H1 (cell line): ENCODE data around the gene TRAF4. TPM values are rescaled to one million over a fixed set of nuclear protein-coding genes. Genes with fewer than 3 reads are reported as not detected.

Experiments
- CTCF ChIA-PET: fragments of 300-600 bp; sonication (Branson Sonifier 250); formaldehyde crosslinking; loops from one replicate; lab custom pipeline; 2021; ENCODE audit not compliant: partially characterized antibody; lab: Charles Lee
- POLR2A ChIA-PET: fragments of 300-600 bp; sonication (Branson Sonifier 250); formaldehyde crosslinking; loops from one replicate; lab custom pipeline; 2021; ENCODE audit warnings: inconsistent platforms; ENCODE audit not compliant: partially characterized antibody; lab: Charles Lee
- DNase-seq, 2 experiments: peaks; one replicate each; pipeline versions ENCODE4 v3.0.0 to v3.0.0-alpha.2; 2010 to 2022; ENCODE audit warnings: low spot score in 2 of 2, low read depth in 1 of 2, mixed read lengths in 1 of 2
- FAIRE-seq: peaks from 2 replicates; lab custom pipeline; 2011; peaks lifted over from hg19 to GRCh38; lab: Jason Lieb, UNC
- H2AFZ ChIP-seq: 2 replicates; pipeline ENCODE4 v1.8.1; 2012; ENCODE audit warnings: low read length, inconsistent platforms
- H2AK5ac ChIP-seq: 2 replicates; pipeline ENCODE4 v1.6.1; 2013; ENCODE audit warnings: low read depth, low read length
- H2BK120ac ChIP-seq: replicated peaks from 2 replicates; pipeline ENCODE3; 2013; ENCODE audit warnings: low read depth, low read length, inconsistent platforms
- H2BK12ac ChIP-seq: 2 replicates; pipeline ENCODE4 v1.6.1; 2013; ENCODE audit warnings: low read depth, low read length
- H2BK15ac ChIP-seq: 2 replicates; pipeline ENCODE4 v1.6.1; 2013; ENCODE audit warnings: low read length
- H2BK20ac ChIP-seq: 2 replicates; pipeline ENCODE4 v1.6.1; 2013; ENCODE audit warnings: low read length
- H2BK5ac ChIP-seq: 2 replicates; pipeline ENCODE4 v1.6.1; 2013; ENCODE audit warnings: low read depth, low read length
- H3K14ac ChIP-seq: 2 replicates; pipeline ENCODE4 v1.6.1; 2013; ENCODE audit warnings: inconsistent platforms; ENCODE audit not compliant: insufficient read length
- H3K18ac ChIP-seq: 2 replicates; pipeline ENCODE4 v1.6.1; 2013; ENCODE audit warnings: low read length; ENCODE audit errors: extremely low read depth
- H3K23ac ChIP-seq: 2 replicates; pipeline ENCODE4 v1.6.1; 2013; ENCODE audit warnings: inconsistent platforms; ENCODE audit not compliant: insufficient read length
- H3K23me2 ChIP-seq: 2 replicates; pipeline ENCODE4 v1.6.1; 2013; ENCODE audit warnings: low read depth, low read length
- H3K27ac ChIP-seq: 2 replicates; pipeline ENCODE4 v1.6.1; 2011; ENCODE audit warnings: low read depth, low read length, inconsistent platforms
- H3K27me3 ChIP-seq, 4 experiments: replicated peaks in 1 of 4; 1 replicate in 1 of 4; 2 replicates in 3 of 4; pipeline versions ENCODE4 v1.6.1 to v1.8.1; 2011 to 2013; ENCODE audit warnings: low read length in 3 of 4, mild to moderate bottlenecking in 3 of 4, inconsistent platforms in 2 of 4, mixed read lengths in 2 of 4, moderate library complexity in 1 of 4; ENCODE audit not compliant: control insufficient read depth in 3 of 4, insufficient read depth in 3 of 4; ENCODE audit errors: extremely low read depth in 1 of 4
- H3K36me3 ChIP-seq, 4 experiments: 2 replicates each; pipeline versions ENCODE4 v1.6.1 to v1.8.1; 2011 to 2013; ENCODE audit warnings: mild to moderate bottlenecking in 4 of 4, low read length in 3 of 4, moderate library complexity in 2 of 4, control low read depth in 1 of 4, inconsistent platforms in 1 of 4; ENCODE audit not compliant: insufficient read depth in 4 of 4, control insufficient read depth in 2 of 4
- H3K4ac ChIP-seq: replicated peaks from 2 replicates; pipeline ENCODE3; 2013; ENCODE audit warnings: low read length, low read depth, mixed read lengths, inconsistent platforms; ENCODE audit not compliant: insufficient read length
- H3K4me1 ChIP-seq, 4 experiments: replicated peaks in 1 of 4; 1 replicate in 1 of 4; 2 replicates in 3 of 4; pipeline versions ENCODE4 v1.6.1 to v1.8.1; 2011 to 2013; ENCODE audit warnings: low read length in 3 of 4, inconsistent platforms in 2 of 4, mixed read lengths in 1 of 4; ENCODE audit not compliant: insufficient read depth in 4 of 4, control insufficient read depth in 3 of 4
- H3K4me2 ChIP-seq, 2 experiments: 2 replicates each; pipeline versions ENCODE4 v1.6.1 to v1.8.1; 2011 to 2013; ENCODE audit warnings: low read depth in 2 of 2, low read length in 2 of 2, control low read depth in 1 of 2, inconsistent platforms in 1 of 2, mild to moderate bottlenecking in 1 of 2; ENCODE audit not compliant: insufficient read depth in 1 of 2
- H3K4me3 ChIP-seq, 4 experiments: fragments of 200-600, 300-600 bp in 1 of 4; sonication (generic), shearing (Covaris generic), sonication (Bioruptor Twin) in 1 of 4; 2 replicates each; pipeline versions ENCODE4 v1.5.1 to v1.8.1; 2011 to 2016; ENCODE audit warnings: low read length in 4 of 4, low read depth in 3 of 4, control low read depth in 2 of 4, inconsistent platforms in 2 of 4, mild to moderate bottlenecking in 2 of 4, mixed read lengths in 1 of 4, moderate library complexity in 1 of 4; ENCODE audit not compliant: insufficient read depth in 2 of 4; ENCODE audit errors: extremely low read depth in 1 of 4
- H3K56ac ChIP-seq: replicated peaks from 2 replicates; pipeline ENCODE3; 2013; ENCODE audit warnings: low read depth, mild to moderate bottlenecking, mixed read lengths, low read length, inconsistent platforms; ENCODE audit not compliant: insufficient read length
- H3K79me1 ChIP-seq: 2 replicates; pipeline ENCODE4 v1.6.1; 2013; ENCODE audit warnings: low read depth, low read length, control low read depth
- H3K79me2 ChIP-seq, 2 experiments: 2 replicates each; pipeline versions ENCODE4 v1.6.1 to v1.8.1; 2012 to 2013; ENCODE audit warnings: low read length in 2 of 2, mild to moderate bottlenecking in 2 of 2, inconsistent platforms in 1 of 2; ENCODE audit not compliant: insufficient read depth in 2 of 2, control insufficient read depth in 1 of 2
- H3K9ac ChIP-seq, 4 experiments: replicated peaks in 1 of 4; 1 replicate in 1 of 4; 2 replicates in 3 of 4; pipeline versions ENCODE4 v1.6.1 to v1.8.1; 2011 to 2013; ENCODE audit warnings: low read depth in 3 of 4, low read length in 3 of 4, control low read depth in 2 of 4, mild to moderate bottlenecking in 2 of 4, moderate library complexity in 2 of 4, inconsistent platforms in 1 of 4; ENCODE audit errors: extremely low read depth in 1 of 4
- H3K9me3 ChIP-seq, 2 experiments: 2 replicates each; pipeline versions ENCODE4 v1.6.1 to v1.8.1; 2012 to 2013; ENCODE audit warnings: mild to moderate bottlenecking in 2 of 2, moderate library complexity in 2 of 2, control low read depth in 1 of 2, inconsistent platforms in 1 of 2, low read depth in 1 of 2, low read length in 1 of 2, mixed read lengths in 1 of 2; ENCODE audit not compliant: insufficient read depth in 2 of 2
- H4K20me1 ChIP-seq, 2 experiments: replicated peaks in 1 of 2; 2 replicates each; pipeline versions ENCODE3 to v1.8.1; 2011 to 2013; ENCODE audit warnings: inconsistent platforms in 2 of 2, low read length in 2 of 2, mild to moderate bottlenecking in 1 of 2; ENCODE audit not compliant: insufficient read depth in 2 of 2, control insufficient read depth in 1 of 2
- H4K5ac ChIP-seq: 2 replicates; pipeline ENCODE4 v1.6.1; 2013; ENCODE audit warnings: low read length, low read depth, mixed read lengths, inconsistent platforms; ENCODE audit not compliant: insufficient read length
- H4K8ac ChIP-seq: 2 replicates; pipeline ENCODE4 v1.8.0; 2013; ENCODE audit warnings: mild to moderate bottlenecking, moderate library complexity, low read length, inconsistent platforms; ENCODE audit not compliant: insufficient read depth; ENCODE audit errors: extremely low read depth
- H4K91ac ChIP-seq: replicated peaks from 2 replicates; pipeline ENCODE3; 2013; ENCODE audit warnings: low read length, mixed read lengths, inconsistent platforms; ENCODE audit not compliant: insufficient read length
- CHD2 ChIP-seq: IDR thresholded peaks from 2 replicates; pipeline ENCODE4 v1.6.1; 2012; ENCODE audit warnings: low read length, improper control_type of control experiment
- KDM1A ChIP-seq: fragments of 200-600, 300-600 bp; sonication (generic); IDR thresholded peaks from 2 replicates; pipeline ENCODE4 v1.7.1; 2016; ENCODE audit warnings: mild to moderate bottlenecking, low read length, borderline replicate concordance
- YY1 ChIP-seq: IDR thresholded peaks from 2 replicates; pipeline ENCODE4 v1.6.1; 2011; ENCODE audit warnings: low read depth, mild to moderate bottlenecking, low read length
- ZNF274 ChIP-seq: IDR thresholded peaks from 2 replicates; pipeline ENCODE4 v1.7.0; 2012; ENCODE audit warnings: low read length, borderline replicate concordance; ENCODE audit errors: extremely low read depth
- WGBS, 2 experiments: shearing (Covaris generic) in 1 of 2; methylation state at CpG; one replicate each; pipeline versions ENCODE4 v1.1.6 to v1.1.7; 2013 to 2015; ENCODE audit warnings: low lambda C conversion rate in 2 of 2, mixed read lengths in 2 of 2, inconsistent platforms in 1 of 2, low coverage in 1 of 2, missing lambda C conversion rate in 1 of 2; ENCODE audit not compliant: insufficient replicate concordance in 2 of 2, insufficient coverage in 1 of 2, insufficient read length in 1 of 2; ENCODE audit errors: extremely low coverage in 1 of 2, missing lambda C conversion rate in 1 of 2; 5-methylcytosine and 5-hydroxymethylcytosine counted together
- polyA plus RNA-seq, 7 experiments: library from polyadenylated mRNA; depleted of rRNA in 3 of 7; stranded (reverse) in 5 of 7; unstranded in 2 of 7; fragments of >200 nt in 5 of 7; fragments of 200-250 nt in 2 of 7; gene quantifications; 1 replicate in 5 of 7; 2 replicates in 1 of 7; 4 replicates in 1 of 7; pipeline versions ENCODE4 v1.2.1 to v1.2.3, GENCODE V29; 2011 to 2013; ENCODE audit warnings: missing spikeins in 2 of 7, mixed read lengths in 2 of 7
- total RNA-seq: library from RNA; stranded (reverse); fragmentation: NEBNext Ultra II Directional; extraction: Animal tissue kit (Norgen Biotek cat#: 25700); gene quantifications from 2 replicates; pipeline ENCODE4 v1.2.1, GENCODE V29; 2021
- TF ChIP-seq, protein P1 (sequence below): IDR thresholded peaks from 2 replicates; pipeline ENCODE4 v1.6.1; 2011; ENCODE audit warnings: low read depth, mild to moderate bottlenecking, low read length; ENCODE audit not compliant: insufficient read depth
- TF ChIP-seq, protein P2 (sequence below): IDR thresholded peaks from 2 replicates; pipeline ENCODE4 v1.6.1; 2012; ENCODE audit warnings: inconsistent platforms
- TF ChIP-seq, protein P3 (sequence below): IDR thresholded peaks from 2 replicates; pipeline ENCODE4 v1.6.1; 2012; ENCODE audit warnings: low read length, inconsistent platforms

The TRAF4 gene
- total and polyA plus RNA-seq, 2 of the 8 experiments (the other 6 are each of a cell fraction or from before 2014, with no cell fraction given), result 167 to 170 TPM

- POLR2A ChIA-PET, result interaction anchor here (0.7 to 15.3 kb wide), 6 partner anchors 14 to 196 kb away, joined by 3 to 813 read pairs (median 3); partner anchors contain the start of genes FLOT2, NEK8, RPL23A and TLCD1
- TF ChIP-seq, protein P1, sequence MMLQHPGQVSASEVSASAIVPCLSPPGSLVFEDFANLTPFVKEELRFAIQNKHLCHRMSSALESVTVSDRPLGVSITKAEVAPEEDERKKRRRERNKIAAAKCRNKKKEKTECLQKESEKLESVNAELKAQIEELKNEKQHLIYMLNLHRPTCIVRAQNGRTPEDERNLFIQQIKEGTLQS, result no peak
- TF ChIP-seq ZNF274, result no peak
- TF ChIP-seq CHD2, result no peak
- TF ChIP-seq KDM1A, result no peak
- TF ChIP-seq YY1, result no peak
- TF ChIP-seq, protein P2, sequence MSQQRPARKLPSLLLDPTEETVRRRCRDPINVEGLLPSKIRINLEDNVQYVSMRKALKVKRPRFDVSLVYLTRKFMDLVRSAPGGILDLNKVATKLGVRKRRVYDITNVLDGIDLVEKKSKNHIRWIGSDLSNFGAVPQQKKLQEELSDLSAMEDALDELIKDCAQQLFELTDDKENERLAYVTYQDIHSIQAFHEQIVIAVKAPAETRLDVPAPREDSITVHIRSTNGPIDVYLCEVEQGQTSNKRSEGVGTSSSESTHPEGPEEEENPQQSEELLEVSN, result no peak
- TF ChIP-seq, protein P3, sequence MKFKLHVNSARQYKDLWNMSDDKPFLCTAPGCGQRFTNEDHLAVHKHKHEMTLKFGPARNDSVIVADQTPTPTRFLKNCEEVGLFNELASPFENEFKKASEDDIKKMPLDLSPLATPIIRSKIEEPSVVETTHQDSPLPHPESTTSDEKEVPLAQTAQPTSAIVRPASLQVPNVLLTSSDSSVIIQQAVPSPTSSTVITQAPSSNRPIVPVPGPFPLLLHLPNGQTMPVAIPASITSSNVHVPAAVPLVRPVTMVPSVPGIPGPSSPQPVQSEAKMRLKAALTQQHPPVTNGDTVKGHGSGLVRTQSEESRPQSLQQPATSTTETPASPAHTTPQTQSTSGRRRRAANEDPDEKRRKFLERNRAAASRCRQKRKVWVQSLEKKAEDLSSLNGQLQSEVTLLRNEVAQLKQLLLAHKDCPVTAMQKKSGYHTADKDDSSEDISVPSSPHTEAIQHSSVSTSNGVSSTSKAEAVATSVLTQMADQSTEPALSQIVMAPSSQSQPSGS, result no peak
Measured at GRCh38 chr17:28740406-28741357, 3.1 kb upstream of the TRAF4 start.

More at GRCh38 chr17:28740406-28741357, 3.1 kb upstream of the TRAF4 start:
- Histone ChIP-seq H2BK120ac (no peak overlapping the region), H2BK20ac (no peak overlapping the region), H3K56ac (no peak overlapping the region), H3K79me2 (peaks cover 10 to 14% of the 10 kb centered on the region in 2 experiments), H3K14ac (no peak overlapping the region), H3K23me2 (peaks cover 15% of the 10 kb centered on the region; the same call in 1 of the 2 replicates), H3K18ac (no peak overlapping the region), H3K36me3 (peaks cover 6 to 12% (median 7%) of the 10 kb centered on the region in 4 experiments; a peak in 5 of 8 replicates), H3K4me2 (no peak overlapping the region), H2AFZ (no peak overlapping the region), H2BK15ac (peak overlapping the region; percentile 88; the same call in 1 of the 2 replicates), H4K20me1 (peaks cover 0 to 4% of the 10 kb centered on the region in 2 experiments), H2AK5ac (no peak overlapping the region), H4K8ac (peak overlapping the region; percentile 53; the same call in 1 of the 2 replicates), H3K79me1 (0 out of 2 replicates have a peak, but pooled peaks cover 2% of the 10 kb centered on the region), H3K9me3 (no peaks in the 10 kb centered on the region), H2BK12ac (peak overlapping the region; percentile 75; the same call in 1 of the 2 replicates), H3K27ac (no peak overlapping the region), H4K91ac (no peak overlapping the region), H3K4me3 (no peak overlapping the region), H3K4me1 (peaks cover 0 to 5% (median 3%) of the 10 kb centered on the region in 4 experiments; a peak in 5 of 7 replicates), H4K5ac (no peak overlapping the region), H3K4ac (no peak overlapping the region), H3K23ac (no peak overlapping the region), H2BK5ac (peak overlapping the region; percentile 52; the same call in 1 of the 2 replicates), H3K9ac (no peak overlapping the region), H3K27me3 (no peaks in the 10 kb centered on the region)
- CTCF ChIA-PET, result interaction anchor here (0.8 to 5.6 kb wide), 5 partner anchors 10 to 108 kb away, joined by 3 to 70 read pairs (median 9); partner anchors contain the start of genes NEK8 and TLCD1
- no peak for FAIRE-seq
- 92% methylated on average over 10 of the region's 10 CpGs; no CpG with 5 or more reads in 1 of the 2 experiments for WGBS, 2 experiments
- DNase-seq, result no peak
